Measurements from ENCODE around the gene MRM2.
"Not testable (repeated sequence)": the region's sequence is repeated elsewhere in the genome, so short reads cannot be mapped to it uniquely, and the experiment has no call there.

Gene MRM2

GRCh38 chr7:2275101-2275500 is 33.1 kb upstream of the MRM2 start:
- TF ChIP-seq CTCF (IDR thresholded peaks at IDR 0.05), result no peak
- no peak overlapping the region for H3K4me3 ChIP-seq
- DNase-seq (ENCODE audit: low spot score), result no peak
- H3K27ac ChIP-seq, result no peak overlapping the region

- no peak overlapping the region for H3K27ac ChIP-seq
- DNase-seq (ENCODE audit: low spot score), result no peak
- H3K4me3 ChIP-seq, result no peak overlapping the region
- TF ChIP-seq CTCF (IDR thresholded peaks at IDR 0.05), result no peak
These were observed 32.7 kb upstream of the MRM2 start for GRCh38 chr7:2274666-2275065.

GRCh38 chr7:2273866-2274265 is 31.9 kb upstream of the MRM2 start:
- TF ChIP-seq CTCF (IDR thresholded peaks at IDR 0.05), result no peak
- no peak overlapping the region for H3K4me3 ChIP-seq
- no peak for DNase-seq (ENCODE audit: low spot score)
- no peak overlapping the region for H3K27ac ChIP-seq

- Histone ChIP-seq H3K27ac (no peak overlapping the region), H3K4me3 (no peak overlapping the region)
- no peak for TF ChIP-seq CTCF (IDR thresholded peaks at IDR 0.05)
- DNase-seq (ENCODE audit: low spot score), result no peak
These were observed 30.0 kb upstream of the MRM2 start for GRCh38 chr7:2272031-2272430.

GRCh38 chr7:2271273-2272026 is 29.4 kb upstream of the MRM2 start:
- TF ChIP-seq CTCF (IDR thresholded peaks at IDR 0.05), result no peak
- Histone ChIP-seq H3K4me3 (no peak overlapping the region), H3K27ac (no peak overlapping the region)
- peak; percentile 62 for DNase-seq (ENCODE audit: low spot score)

GRCh38 chr7:2270495-2270894 is 28.5 kb upstream of the MRM2 start:
- DNase-seq (ENCODE audit: low spot score), result no peak
- TF ChIP-seq CTCF (IDR thresholded peaks at IDR 0.05), result no peak
- no peak overlapping the region for H3K4me3 ChIP-seq
- no peak overlapping the region for H3K27ac ChIP-seq

- Histone ChIP-seq H3K27ac (no peak overlapping the region), H3K4me3 (no peak overlapping the region)
- no peak for TF ChIP-seq CTCF (IDR thresholded peaks at IDR 0.05)
- DNase-seq (ENCODE audit: low spot score), result no peak
These were observed 28.0 kb upstream of the MRM2 start for GRCh38 chr7:2269991-2270460.

GRCh38 chr7:2269089-2269990 is 27.3 kb upstream of the MRM2 start:
- H3K4me3 ChIP-seq; DNase-seq (ENCODE audit: low spot score); H3K27ac ChIP-seq: not testable (repeated sequence)

Data from coronary artery (tissue), 2 donors.